PC-3 (cell line): ENCODE measurements around the gene LIN37. TPM values are rescaled to one million over a fixed set of nuclear protein-coding genes. Genes with fewer than 3 reads are reported as not detected.

Experiments used
- ATAC-seq: fragments of 200-7000 bp; cut with Tn5 transposase; 2 replicates; pipeline ENCODE4 v1.9.1; 2020; ENCODE audit warnings: mild to moderate bottlenecking, moderate library complexity
- BruUV-seq: library from RNA; stranded (reverse); fragments of 400-500 nt; replicated peaks from 2 replicates; lab custom pipeline; 2021; lab: Mats Ljungman, UMichigan
- CTCF ChIA-PET: fragments of 300-600 bp; sonication (Branson Sonifier 250); formaldehyde crosslinking; loops from one replicate; lab custom pipeline; 2022; ENCODE audit warnings: antibody characterized with exemption; lab: Charles Lee
- POLR2A ChIA-PET: fragments of 300-600 bp; sonication (Branson Sonifier 250); formaldehyde crosslinking; loops from one replicate; lab custom pipeline; 2022; ENCODE audit warnings: antibody characterized with exemption; ENCODE audit not compliant: unreplicated experiment; lab: Charles Lee
- DNase-seq: peaks from one replicate; pipeline ENCODE4 v3.0.0-alpha.2; 2015
- H2AFZ ChIP-seq: fragments of 300-600 bp; sonication (generic); 2 replicates; pipeline ENCODE4 v1.6.0; 2016; ENCODE audit warnings: antibody characterized with exemption, low read length
- H3F3A ChIP-seq: fragments of 300-600 bp; sonication (generic); one replicate; pipeline ENCODE4 v1.6.0; 2017; ENCODE audit warnings: antibody characterized with exemption, low read length, control low read depth, mild to moderate bottlenecking; ENCODE audit not compliant: unreplicated experiment
- H3K27ac ChIP-seq: fragments of 300-600 bp; sonication (generic); 2 replicates; pipeline ENCODE4 v1.5.1; 2016; ENCODE audit warnings: mild to moderate bottlenecking, low read length
- H3K27me3 ChIP-seq: fragments of 300-600 bp; sonication (generic); 2 replicates; pipeline ENCODE4 v1.6.1; 2016; ENCODE audit warnings: low read length, mixed read lengths
- H3K36me3 ChIP-seq: fragments of 300-600 bp; sonication (generic); 2 replicates; pipeline ENCODE4 v1.6.1; 2016; ENCODE audit warnings: low read depth, mixed run types, low read length, mixed read lengths
- H3K4me1 ChIP-seq: fragments of 300-600 bp; sonication (generic); 2 replicates; pipeline ENCODE4 v1.5.1; 2016; ENCODE audit warnings: low read length; ENCODE audit not compliant: insufficient read depth
- H3K4me2 ChIP-seq: fragments of 300-600 bp; sonication (generic); 2 replicates; pipeline ENCODE4 v1.6.0; 2016; ENCODE audit warnings: low read length
- H3K4me3 ChIP-seq: fragments of 300-600 bp; sonication (generic); 2 replicates; pipeline ENCODE4 v1.5.1; 2016; ENCODE audit warnings: mild to moderate bottlenecking, low read length, mixed read lengths
- H3K79me2 ChIP-seq: fragments of 300-600 bp; sonication (generic); 2 replicates; pipeline ENCODE4 v1.6.1; 2017; ENCODE audit warnings: low read length, mixed read lengths
- H3K9ac ChIP-seq: fragments of 300-600 bp; sonication (generic); 2 replicates; pipeline ENCODE4 v1.6.0; 2016; ENCODE audit warnings: mild to moderate bottlenecking, low read length
- H3K9me2 ChIP-seq: fragments of 300-600 bp; sonication (generic); replicated peaks from 2 replicates; pipeline ENCODE4 v1.6.1; 2016; ENCODE audit warnings: mixed run types, low read length, mixed read lengths
- H3K9me3 ChIP-seq: fragments of 300-600 bp; sonication (generic); 2 replicates; pipeline ENCODE4 v1.6.1; 2016; ENCODE audit warnings: low read length, mixed read lengths
- H4K20me1 ChIP-seq: fragments of 300-600 bp; sonication (generic); 2 replicates; pipeline ENCODE4 v1.6.1; 2016; ENCODE audit warnings: low read length, mixed read lengths
- CTCF ChIP-seq: fragments of 300-600 bp; sonication (generic); conservative IDR thresholded peaks from 2 replicates; pipeline ENCODE4 v1.5.1; 2017; ENCODE audit warnings: antibody characterized with exemption, low read depth, mild to moderate bottlenecking, low read length
- EZH2 ChIP-seq: fragments of 300-600 bp; sonication (generic); IDR thresholded peaks from one replicate; pipeline ENCODE4 v1.6.1; 2017; ENCODE audit warnings: antibody characterized with exemption, mild to moderate bottlenecking, low read length; ENCODE audit not compliant: unreplicated experiment
- EZH2phosphoT487 ChIP-seq: fragments of 300-600 bp; sonication (generic); IDR thresholded peaks from 2 replicates; pipeline ENCODE4 v1.6.1; 2018; ENCODE audit warnings: mild to moderate bottlenecking, antibody characterized with exemption, low read length, borderline replicate concordance
- intact Hi-C: fragments of 100-400 bp; cut with micrococcal nuclease; formaldehyde crosslinking; loops from 2 replicates; pipeline ENCODE4 v1.9.0; 2023
- total RNA-seq: library from RNA; depleted of rRNA; stranded (reverse); fragments of >200 nt; gene quantifications from 2 replicates; pipeline ENCODE4 v1.2.3, GENCODE V29; 2014

LIN37 gene
- total RNA-seq, 1 experiment from 2014 or later, result 8.2 TPM

GRCh38 chr19:35727956-35728706 lies 20.2 kb upstream of the LIN37 start:
- Histone ChIP-seq H3F3A (no peaks in the 10 kb centered on the region), H3K9me2 (no peaks in the 10 kb centered on the region), H3K27me3 (no peaks in the 10 kb centered on the region), H3K27ac (no peak overlapping the region), H4K20me1 (no peaks in the 10 kb centered on the region), H3K9ac (no peak overlapping the region), H3K4me3 (no peak overlapping the region), H2AFZ (no peak overlapping the region), H3K4me2 (no peak overlapping the region), H3K36me3 (peaks cover 5% of the 10 kb centered on the region), H3K79me2 (no peaks in the 10 kb centered on the region), H3K9me3 (no peaks in the 10 kb centered on the region), H3K4me1 (no peaks in the 10 kb centered on the region)
- ChIA-PET POLR2A (no interaction called here), CTCF (no interaction called here)
- no peak for TF ChIP-seq CTCF
- TF ChIP-seq EZH2, result no peak
- no peak for TF ChIP-seq EZH2phosphoT487
- ATAC-seq (no peak), DNase-seq (no peak)
- no TSS peak for BruUV-seq
- intact Hi-C loops, result no loop called here

- TF ChIP-seq EZH2 (no peak), EZH2phosphoT487 (no peak), CTCF (no peak)
- no peaks in the 10 kb centered on the region for H3K9me3 ChIP-seq
- intact Hi-C loops, result no loop called here
- H3K9ac ChIP-seq, result no peak overlapping the region
- POLR2A ChIA-PET, result no interaction called here
- ATAC-seq (no peak), DNase-seq (no peak)
- H3K36me3 ChIP-seq, result peaks cover 5% of the 10 kb centered on the region
- no peaks in the 10 kb centered on the region for H3K4me1 ChIP-seq
- BruUV-seq, result no TSS peak
- H3K4me2 ChIP-seq, result no peak overlapping the region
- no peak overlapping the region for H3K4me3 ChIP-seq
- H3K27ac ChIP-seq, result no peak overlapping the region
- CTCF ChIA-PET, result no interaction called here
- H3K9me2 ChIP-seq, result no peaks in the 10 kb centered on the region
- no peaks in the 10 kb centered on the region for H3K79me2 ChIP-seq
- H3K27me3 ChIP-seq, result no peaks in the 10 kb centered on the region
- H4K20me1 ChIP-seq, result no peaks in the 10 kb centered on the region
- no peak overlapping the region for H2AFZ ChIP-seq
- no peaks in the 10 kb centered on the region for H3F3A ChIP-seq
Measured at GRCh38 chr19:35729021-35729420, 19.4 kb upstream of the LIN37 start.

GRCh38 chr19:35729763-35730162 lies 18.6 kb upstream of the LIN37 start:
- H3K79me2 ChIP-seq, result no peaks in the 10 kb centered on the region
- DNase-seq (no peak), ATAC-seq (no peak)
- TF ChIP-seq EZH2phosphoT487, result no peak
- ChIA-PET CTCF (no interaction called here), POLR2A (no interaction called here)
- no peak overlapping the region for H2AFZ ChIP-seq
- no peaks in the 10 kb centered on the region for H3K27me3 ChIP-seq
- BruUV-seq, result no TSS peak
- no peaks in the 10 kb centered on the region for H4K20me1 ChIP-seq
- H3K9me3 ChIP-seq, result no peaks in the 10 kb centered on the region
- intact Hi-C loops, result no loop called here
- H3K36me3 ChIP-seq, result peaks cover 5% of the 10 kb centered on the region
- H3K4me1 ChIP-seq, result no peaks in the 10 kb centered on the region
- H3K9ac ChIP-seq, result no peak overlapping the region
- H3K4me2 ChIP-seq, result no peak overlapping the region
- H3K27ac ChIP-seq, result no peak overlapping the region
- no peaks in the 10 kb centered on the region for H3F3A ChIP-seq
- H3K4me3 ChIP-seq, result no peak overlapping the region
- no peaks in the 10 kb centered on the region for H3K9me2 ChIP-seq
